ENCODE measurements around the gene NUP35.
"Not testable (repeated sequence)": the region's sequence is repeated elsewhere in the genome, so short reads cannot be mapped to it uniquely, and the experiment has no call there.

Gene NUP35

DNA sequence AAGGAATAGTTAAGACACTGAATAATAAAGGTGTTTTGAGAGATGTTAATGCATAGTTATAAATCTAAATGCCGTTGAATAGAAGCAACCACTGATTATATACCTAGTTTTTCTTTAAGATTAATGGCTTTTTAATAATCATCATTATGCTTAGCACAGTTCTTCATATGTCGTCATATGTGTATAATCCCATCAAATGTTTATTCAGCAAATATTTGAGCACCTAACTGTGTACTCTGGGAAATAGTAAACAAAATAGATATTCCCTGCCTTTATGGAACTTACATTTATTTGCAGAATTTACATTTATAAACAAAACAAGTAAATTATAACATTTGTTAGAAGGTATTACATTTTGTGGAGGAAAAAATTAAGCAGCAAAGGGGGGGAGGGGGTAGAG lies 9.8 kb downstream of the NUP35 start:
- DNase-seq (ENCODE audit: low spot score) = no peak

DNA sequence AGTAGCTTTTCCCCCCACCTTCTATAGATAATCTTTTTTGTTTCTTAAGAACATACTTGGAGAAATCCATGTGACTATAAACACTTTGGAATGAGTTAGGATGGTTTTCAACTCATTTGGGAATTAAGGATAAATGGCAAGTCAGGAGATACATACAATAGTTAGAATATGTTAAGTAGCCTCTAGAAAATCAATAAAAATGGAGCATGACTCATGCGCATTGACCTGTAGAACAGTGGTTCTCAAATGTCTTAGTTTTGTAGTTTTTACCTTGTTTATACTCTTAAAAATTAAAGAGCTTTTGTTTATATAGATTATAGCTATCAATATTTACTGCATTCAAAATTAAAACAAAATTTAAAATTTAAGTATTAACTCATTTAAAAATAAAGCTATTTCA lies 24.7 kb downstream of the NUP35 start:
- no peak for DNase-seq (ENCODE audit: low spot score)

DNA sequence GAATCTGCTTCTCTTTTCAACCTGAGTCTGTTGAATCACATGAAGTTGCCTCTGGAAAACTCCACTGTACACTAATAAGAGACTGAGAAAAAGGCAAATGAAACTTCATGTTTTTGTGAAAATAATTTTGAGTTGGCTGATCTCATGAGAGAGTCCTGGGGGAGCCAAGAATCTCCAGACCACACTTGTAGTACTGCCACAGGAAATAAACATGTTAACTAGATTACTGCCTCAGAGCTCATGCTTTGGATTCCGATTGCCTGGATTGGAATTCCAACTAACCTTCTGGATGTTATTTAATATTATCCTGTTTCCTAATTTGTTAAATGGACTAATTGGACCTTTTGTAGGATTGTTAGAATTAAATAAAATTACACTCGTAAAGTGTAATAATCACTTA lies 25.2 kb downstream of the NUP35 start:
- DNase-seq (ENCODE audit: low spot score) = peak; percentile 77

DNA sequence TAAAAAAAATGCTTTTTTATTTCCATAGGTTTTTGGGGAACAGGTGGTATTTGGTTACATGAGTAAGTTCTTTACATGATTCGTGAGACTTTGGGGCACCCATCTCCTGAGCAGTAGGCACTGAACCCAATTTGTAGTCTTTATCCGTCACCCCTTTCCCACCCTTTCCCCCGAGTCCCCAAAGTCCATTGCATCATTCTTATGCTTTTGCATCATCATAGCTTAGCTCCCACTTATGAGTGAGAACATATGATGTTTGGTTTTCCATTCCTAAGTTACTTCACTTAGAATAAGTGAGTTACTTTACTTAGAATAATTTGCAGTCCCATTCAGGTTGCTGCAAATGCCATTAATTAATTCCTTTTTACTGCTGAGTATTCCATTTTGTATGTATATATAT lies 28.0 kb downstream of the NUP35 start:
- not testable (repeated sequence) for DNase-seq (ENCODE audit: low spot score)

DNA sequence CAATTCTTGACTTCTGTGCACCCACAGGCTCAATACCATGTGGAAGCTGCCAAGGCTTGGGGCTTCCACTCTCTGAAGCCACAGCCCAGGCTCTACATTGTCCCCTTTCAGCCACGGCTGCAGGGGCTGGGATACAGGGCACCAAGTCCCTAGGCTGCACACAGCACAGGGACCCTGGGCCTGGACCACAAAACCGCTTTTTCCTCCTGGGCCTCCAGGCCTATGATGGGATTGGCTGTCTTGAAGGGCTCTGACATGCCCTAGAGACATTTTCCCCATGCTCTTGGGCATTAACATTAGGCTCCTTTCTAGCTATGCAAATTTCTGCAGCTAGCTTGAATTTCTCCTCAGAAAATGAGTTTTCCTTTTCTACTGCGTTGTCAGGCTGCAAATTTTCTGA lies 29.7 kb downstream of the NUP35 start:
- DNase-seq (ENCODE audit: low spot score) = no peak

DNA sequence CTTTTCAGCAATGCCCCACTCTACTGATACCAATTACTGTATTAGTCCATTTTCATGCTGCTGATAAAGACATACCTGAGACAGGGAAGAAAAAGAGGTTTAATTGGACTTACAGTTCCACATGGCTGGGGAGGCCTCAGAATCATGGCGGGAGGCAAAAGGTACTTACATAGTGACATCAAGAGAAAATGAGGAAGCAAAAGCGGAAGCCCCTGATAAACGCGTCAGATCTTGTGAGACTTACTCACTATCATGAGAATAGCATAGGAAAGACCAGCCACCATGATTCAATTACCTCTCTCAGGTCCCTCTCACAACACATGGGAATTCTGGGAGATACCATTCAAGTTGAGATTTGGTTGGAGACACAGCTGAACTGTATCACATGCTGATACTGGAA lies 30.5 kb downstream of the NUP35 start:
- DNase-seq (ENCODE audit: low spot score) = not testable (repeated sequence)

DNA sequence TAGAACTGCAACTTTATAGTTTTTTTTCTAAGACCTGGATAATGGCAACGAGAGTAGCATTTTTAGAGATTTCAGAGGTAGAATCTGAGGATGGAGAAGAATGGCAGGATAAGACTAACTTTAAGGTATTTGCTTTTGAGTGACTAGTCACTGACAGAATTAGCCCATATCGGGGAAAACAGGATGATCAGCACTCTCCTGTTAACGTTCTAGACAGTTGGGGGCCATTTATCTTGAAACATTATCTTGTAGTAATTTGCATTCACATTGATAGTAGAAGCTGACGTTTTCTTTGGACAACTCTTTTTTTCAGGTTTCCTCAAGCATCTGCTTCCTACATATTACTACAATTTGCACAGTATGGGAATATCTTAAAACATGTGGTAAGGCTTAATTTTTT lies 32.9 kb downstream of the NUP35 start:
- no peak for DNase-seq (ENCODE audit: low spot score)

DNA sequence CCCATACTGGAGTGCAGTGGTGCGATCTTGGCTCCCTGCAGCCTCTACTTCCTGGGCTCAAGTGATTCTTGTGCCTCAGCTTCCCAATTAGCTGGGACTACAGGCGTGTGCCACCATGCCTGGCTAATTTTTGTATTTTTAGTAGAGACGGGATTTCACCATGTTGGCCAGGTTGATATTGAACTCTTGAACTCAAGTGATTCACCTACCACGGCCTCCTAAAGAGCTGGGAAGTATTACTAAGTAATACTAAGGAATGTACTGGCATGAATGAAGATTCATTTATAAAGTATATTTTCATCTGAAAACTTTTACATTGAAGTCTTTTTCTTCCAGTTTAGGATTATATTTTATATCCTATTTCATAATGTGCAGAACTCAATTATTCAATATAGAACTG lies 38.1 kb downstream of the NUP35 start:
- no peak for DNase-seq (ENCODE audit: low spot score)

DNA sequence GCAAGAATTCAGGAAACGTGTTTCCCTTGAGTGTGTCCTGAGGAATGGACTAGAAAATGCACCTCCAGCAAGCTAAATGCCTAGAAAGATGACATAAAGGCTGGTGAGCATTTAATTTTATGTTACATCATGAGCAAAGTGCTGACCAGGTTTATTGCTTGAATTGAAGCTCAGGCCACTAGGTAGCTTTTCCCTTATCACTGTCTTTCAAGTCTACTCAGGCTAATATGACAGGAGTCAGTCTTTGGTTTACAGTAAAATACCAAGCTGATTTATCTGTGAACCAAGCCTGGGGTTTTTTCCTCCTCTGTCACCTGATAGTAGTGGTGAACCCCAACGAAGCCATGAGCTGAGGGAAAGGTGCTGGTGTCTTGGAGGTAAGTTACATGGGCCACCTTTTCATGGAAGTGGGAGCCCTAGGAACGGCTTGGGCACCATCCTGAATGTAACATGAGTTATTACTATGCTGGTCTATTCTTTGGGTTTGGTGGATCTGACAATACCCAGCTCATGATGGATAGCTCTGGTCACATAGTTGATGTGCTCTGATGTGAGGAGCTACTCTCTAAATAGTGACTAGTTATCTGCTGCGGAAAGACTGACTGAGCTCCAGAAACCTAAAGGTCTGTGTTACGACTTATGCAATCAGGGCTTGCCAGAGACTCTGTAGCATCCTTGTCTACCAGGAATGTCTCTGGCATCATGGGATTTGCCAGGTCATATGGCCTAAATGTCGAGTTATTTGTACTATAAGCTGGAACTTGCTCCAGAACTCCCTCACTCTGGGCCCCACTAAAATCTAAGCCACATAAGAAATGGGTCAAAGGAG lies 39.8 kb downstream of the NUP35 start:
- DNase-seq (ENCODE audit: low spot score) = no peak

DNA sequence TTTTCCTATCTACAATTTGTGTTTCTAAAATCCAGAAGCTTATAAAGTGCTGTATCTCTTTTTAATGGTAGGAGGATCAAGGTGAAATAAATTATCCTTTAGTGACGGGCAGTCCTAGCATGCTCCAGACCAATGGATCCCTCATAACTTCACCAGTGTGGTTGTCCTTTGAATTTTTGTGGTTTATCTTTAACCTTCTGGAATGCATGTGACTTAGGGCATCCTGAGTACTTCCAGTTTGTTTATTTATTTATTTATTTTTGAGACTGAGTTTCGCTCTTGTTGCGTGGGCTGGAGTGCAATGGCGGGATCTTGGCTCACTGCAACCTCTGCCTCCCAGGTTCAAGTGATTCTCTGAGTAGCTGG lies 40.4 kb downstream of the NUP35 start:
- DNase-seq (ENCODE audit: low spot score) = no peak

DNA sequence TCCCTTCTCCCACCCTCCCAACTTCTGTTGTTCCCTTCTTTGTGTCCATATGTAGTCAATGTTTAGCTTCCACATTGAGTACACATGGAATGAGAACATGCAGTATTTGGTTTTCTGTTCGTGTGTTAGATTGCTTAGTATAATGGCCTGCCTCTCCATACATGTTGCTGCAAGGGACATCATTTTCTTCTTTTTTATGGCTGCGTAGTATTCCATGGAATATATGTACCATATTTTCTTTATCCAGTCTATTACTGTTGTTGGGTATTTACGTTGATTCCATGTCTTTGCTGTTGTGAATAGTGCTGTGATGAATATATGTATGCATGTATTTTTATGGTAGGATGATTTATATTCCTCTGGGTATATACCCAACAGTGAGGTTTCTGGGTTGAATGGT lies 42.0 kb downstream of the NUP35 start:
- DNase-seq (ENCODE audit: low spot score) = no peak

DNA sequence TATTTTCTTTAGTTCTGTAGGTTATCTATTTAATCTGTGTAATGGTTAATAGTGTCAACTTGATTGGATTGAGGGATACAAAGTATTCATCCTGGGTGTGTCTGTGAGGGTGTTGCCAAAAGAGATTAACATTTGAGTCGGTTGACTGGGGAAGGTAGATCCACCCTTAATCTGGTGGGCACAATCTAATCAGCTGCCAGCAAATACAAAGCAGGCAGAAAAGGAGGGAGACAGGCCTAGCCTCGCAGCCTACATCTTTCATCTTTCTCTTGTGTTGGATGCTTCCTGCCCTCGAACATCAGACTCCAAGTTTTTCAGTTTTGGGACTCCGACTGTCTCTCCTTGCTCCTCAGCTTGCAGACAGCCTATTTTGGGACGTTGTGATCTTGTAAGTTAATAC lies 42.7 kb downstream of the NUP35 start:
- DNase-seq (ENCODE audit: low spot score) = not testable (repeated sequence)

DNA sequence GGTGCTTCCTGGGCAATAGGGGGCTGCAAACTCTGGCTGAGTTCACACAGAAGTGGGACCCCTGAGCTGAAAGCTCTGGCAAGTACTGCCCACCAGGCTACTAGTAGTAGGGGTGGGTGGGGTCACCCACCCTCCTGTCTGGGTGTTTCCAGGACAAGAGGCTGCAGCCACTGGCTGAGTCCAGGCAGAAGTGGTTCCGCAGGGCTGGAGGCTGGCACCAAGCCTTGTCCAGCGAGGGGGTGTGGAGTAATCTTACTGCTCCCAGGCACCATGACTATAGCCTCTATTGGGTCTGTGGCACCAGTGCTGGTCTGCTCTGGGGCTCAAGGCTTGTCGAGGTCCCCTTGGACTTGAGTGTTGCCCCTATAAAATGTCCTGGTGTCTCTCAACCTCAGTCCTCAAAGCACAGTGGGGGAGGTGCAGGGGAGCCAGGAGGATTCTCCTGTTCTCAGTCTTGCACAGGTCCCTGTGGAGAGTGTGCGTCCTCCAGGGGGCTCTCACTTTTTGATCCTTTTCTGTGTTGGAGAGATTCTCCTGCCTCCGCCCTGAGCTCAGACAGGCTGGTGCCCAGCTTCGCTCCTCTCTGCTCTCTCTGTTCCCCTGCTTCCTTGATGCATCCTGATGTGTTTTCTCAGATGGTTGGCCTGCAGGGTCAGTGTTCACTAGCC lies 48.1 kb downstream of the NUP35 start:
- no peak for DNase-seq (ENCODE audit: low spot score)

DNA sequence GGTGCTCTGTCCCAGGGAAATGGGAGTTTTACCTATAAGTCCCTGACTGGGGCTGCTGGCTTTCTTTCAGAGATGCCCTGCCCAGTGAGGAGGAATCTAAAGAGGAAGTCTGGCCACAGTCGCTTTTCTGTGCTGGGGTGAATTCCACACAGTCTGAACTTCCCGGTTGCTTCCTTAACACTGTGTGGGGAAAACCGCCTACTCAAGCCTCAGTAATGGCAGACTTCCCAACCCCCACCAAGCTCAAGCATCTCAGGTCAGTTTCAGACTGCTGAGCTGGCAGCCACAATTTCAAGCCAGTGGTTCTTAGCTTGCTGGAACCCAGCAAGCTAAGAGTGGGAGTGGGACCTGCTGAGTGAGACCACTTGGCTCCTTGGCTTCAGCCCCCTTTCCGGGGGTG lies 54.9 kb downstream of the NUP35 start:
- DNase-seq (ENCODE audit: low spot score) = no peak

DNA sequence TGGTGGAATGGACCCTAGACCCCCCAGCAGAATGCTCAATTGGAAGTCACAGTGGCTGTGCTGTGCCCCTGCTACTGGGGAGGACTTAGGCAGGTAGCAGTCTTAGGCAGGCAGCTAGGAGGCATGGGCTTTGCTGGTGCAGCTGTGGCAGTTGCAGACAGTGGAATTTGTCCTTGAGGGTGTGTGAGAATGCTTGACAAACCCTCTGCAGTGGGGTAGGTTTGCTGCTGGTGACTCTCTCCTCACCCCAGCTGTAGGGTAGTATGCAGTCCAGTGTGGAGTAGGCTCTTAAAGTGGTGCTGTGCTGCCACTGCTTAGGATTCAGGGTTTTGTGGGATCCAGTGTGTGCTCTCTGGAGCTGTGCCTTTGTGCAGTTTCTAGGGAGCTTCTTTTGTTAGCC lies 61.3 kb downstream of the NUP35 start:
- DNase-seq (ENCODE audit: low spot score) = no peak

DNA sequence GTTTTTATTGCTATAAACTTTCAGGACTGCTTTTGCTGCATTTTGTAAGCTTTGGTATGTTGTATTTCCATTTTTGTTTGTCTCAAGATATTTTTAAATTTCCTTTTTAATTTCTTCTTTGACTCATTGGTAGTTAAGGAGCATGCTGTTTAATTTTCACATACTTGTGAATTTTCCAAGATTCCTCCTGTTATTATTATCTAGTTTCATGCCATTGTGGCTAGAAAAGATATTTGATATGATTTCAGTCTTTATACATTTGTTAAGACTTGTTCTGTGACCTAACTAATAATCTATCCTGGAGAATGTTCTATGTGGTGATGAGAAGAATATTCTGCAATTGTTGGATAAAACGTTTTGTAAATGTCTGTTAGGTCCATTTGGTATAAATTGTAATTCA lies 62.1 kb downstream of the NUP35 start:
- DNase-seq (ENCODE audit: low spot score) = no peak

DNA sequence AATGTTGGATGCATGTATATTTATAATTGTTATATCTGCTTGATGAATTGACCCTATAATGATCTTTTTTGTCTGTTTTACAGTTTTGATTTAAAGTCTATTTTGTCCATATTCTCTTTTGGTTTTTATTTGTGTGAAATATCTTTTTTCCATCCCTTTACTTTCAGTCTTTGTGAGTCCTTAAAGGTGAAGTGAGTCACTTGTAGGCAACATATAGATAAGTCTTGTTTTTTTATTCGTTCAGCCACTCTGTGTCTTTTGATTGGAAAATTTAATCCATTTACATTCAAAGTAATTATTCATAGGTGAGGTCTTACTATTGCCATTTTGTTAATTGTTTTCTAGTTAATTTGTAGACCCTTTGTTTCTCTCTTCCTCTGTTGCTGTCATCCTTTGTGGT lies 62.5 kb downstream of the NUP35 start:
- no peak for DNase-seq (ENCODE audit: low spot score)

DNA sequence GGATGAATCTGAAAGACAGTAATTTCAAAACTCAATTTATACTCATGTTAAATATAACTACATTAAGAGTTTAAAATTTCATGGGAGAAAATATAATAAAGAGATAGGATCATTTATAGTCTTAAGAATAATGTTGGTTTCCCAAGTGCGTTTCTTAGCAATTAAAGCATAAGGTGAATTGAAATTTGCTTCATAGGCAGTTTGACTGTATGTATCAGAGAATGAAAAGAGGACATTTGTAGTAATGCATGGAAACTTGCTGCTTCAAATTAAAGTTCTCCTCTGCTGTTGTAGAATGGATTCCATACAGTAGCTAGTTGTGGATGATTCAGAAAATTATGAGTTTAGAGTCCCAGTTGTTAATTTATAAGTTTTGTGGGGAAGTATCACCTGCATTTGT lies 68.1 kb downstream of the NUP35 start:
- DNase-seq (ENCODE audit: low spot score) = no peak

DNA sequence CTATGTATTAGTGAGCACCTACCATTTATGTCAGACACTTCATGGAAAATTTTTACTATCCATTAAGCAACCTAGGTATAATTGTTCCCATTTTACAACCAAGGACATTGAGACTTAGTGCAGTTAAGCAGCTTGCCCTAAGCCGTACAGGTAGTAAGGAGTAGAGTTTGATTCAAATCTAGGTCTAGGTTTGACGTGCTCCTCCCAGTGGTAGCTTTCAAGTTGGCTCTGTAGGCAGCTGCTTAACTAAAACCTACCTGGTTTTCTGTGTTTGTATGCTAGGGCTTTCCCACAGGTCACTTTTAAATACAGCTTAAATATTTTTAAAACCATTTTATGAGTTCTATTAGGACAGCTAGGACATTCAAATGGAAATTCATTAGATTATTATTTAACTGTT lies 69.7 kb downstream of the NUP35 start:
- no peak for DNase-seq (ENCODE audit: low spot score)

DNA sequence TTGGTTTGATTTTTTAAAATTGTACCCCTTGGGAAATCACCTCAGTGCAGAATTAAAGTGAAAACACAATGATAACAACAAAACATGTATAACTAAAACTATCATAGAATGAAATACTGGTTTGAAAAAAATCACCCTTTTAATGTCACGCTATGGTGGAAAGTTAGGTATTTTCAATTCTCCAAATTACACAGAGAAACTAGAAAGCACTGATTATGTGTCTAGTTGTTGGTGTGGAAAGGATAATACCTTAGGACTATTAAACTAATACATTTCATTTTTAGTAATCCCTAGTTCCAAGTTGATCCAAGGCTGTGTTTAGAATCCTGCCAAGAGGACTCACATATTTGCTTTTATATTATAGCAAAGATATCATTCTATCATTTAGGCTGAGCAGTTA lies 71.2 kb downstream of the NUP35 start:
- no peak for DNase-seq (ENCODE audit: low spot score)

DNA sequence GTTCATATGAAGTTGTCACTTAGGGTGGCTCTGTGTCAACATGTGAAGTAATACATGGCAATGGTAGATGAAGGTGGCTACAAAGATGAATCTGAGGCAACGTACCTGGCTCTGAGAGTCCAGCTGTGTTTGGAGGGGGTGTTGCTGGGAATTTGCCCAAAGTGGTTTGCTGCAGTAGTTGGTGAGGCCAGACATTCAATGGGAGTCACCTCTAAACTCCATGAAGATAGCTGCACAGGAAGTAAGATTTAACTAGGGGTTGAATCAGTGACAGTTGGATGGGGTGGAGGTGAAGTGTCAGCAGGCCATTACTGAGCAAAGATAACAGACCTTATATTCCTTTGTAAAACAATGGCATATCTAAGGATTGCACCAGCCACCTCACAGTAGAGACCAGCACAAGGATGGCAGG lies 71.8 kb downstream of the NUP35 start:
- DNase-seq (ENCODE audit: low spot score) = no peak

DNA sequence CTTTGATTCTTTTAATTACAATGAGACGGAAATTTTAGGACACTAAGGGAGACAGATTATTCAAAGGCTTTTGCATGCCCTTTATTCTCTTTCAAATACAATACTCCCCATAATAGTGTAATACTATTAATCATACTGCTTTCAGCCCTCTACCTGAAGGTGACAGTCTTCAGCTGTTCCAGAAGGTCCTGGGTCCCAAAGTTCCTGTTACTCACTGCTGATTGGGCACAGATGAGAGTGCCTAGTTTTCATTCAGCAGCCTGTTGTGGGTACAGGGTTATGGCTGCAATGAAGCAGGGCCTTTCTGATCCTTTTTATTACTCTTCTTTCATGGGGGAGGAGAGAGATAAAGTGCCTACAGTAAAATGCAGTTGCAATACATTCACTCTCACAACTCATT lies 80.2 kb downstream of the NUP35 start:
- DNase-seq (ENCODE audit: low spot score) = no peak

DNA sequence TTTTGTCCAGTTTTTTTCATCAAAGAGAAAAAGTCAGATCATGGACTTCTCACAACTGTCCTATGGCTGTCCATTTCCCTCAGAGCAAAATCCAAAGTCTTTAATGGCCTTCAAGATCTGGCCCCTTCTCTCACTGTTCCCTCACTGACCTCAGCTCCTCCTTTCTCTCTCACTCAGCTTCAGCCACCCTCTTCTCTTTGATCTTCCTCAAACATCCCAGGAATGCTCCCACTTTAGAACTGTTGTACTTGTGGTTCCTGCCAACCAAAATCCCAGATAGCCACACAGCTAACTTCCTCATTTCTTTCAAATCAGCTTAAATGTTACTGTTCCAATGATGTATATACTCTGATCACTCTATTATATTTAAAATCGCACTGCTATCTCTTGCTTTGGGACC lies 82.9 kb downstream of the NUP35 start:
- DNase-seq (ENCODE audit: low spot score) = peak; percentile 56

Measured in GM03348 (cell line).